Measurements from ENCODE around the gene AK9. TPM values are rescaled to one million over a fixed set of nuclear protein-coding genes. Genes with fewer than 3 reads are reported as not detected.

Gene AK9
- total RNA-seq, 4 donors from 2014 or later: 9.1 to 15.7 (median 13.2) TPM

GRCh38 chr6:109676724-109677123 lies 14.3 kb downstream of the AK9 start:
- H3K4me1 ChIP-seq: no peaks in the 10 kb centered on the region
- H3K4me3 ChIP-seq: no peak overlapping the region
- peaks cover 0 to 3% of the 10 kb centered on the region in 2 donors for H3K36me3 ChIP-seq
- WGBS, 2 donors (ENCODE audit: low coverage in 1 of 2): 100% methylated on average over 1 of the region's 1 CpG; no CpG with 5 or more reads in 1 of the 2 donors
- no peaks in the 10 kb centered on the region for H3K27me3 ChIP-seq
- H3K9me3 ChIP-seq: no peaks in the 10 kb centered on the region
- H3K27ac ChIP-seq: no peak overlapping the region
- no peak for ATAC-seq
- TF ChIP-seq EP300 (IDR thresholded peaks at IDR 0.05): no peak
- TF ChIP-seq POLR2A (IDR thresholded peaks at IDR 0.05): no peak
- TF ChIP-seq, protein P1, sequence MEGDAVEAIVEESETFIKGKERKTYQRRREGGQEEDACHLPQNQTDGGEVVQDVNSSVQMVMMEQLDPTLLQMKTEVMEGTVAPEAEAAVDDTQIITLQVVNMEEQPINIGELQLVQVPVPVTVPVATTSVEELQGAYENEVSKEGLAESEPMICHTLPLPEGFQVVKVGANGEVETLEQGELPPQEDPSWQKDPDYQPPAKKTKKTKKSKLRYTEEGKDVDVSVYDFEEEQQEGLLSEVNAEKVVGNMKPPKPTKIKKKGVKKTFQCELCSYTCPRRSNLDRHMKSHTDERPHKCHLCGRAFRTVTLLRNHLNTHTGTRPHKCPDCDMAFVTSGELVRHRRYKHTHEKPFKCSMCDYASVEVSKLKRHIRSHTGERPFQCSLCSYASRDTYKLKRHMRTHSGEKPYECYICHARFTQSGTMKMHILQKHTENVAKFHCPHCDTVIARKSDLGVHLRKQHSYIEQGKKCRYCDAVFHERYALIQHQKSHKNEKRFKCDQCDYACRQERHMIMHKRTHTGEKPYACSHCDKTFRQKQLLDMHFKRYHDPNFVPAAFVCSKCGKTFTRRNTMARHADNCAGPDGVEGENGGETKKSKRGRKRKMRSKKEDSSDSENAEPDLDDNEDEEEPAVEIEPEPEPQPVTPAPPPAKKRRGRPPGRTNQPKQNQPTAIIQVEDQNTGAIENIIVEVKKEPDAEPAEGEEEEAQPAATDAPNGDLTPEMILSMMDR (IDR thresholded peaks at IDR 0.05): no peak
- TF ChIP-seq POLR2AphosphoS5 (IDR thresholded peaks at IDR 0.05): no peak

- Histone ChIP-seq H3K27me3 (no peaks in the 10 kb centered on the region), H3K4me3 (no peak overlapping the region), H3K27ac (no peak overlapping the region), H3K4me1 (no peaks in the 10 kb centered on the region), H3K36me3 (peaks cover 0 to 19% of the 10 kb centered on the region in 2 donors), H3K9me3 (no peaks in the 10 kb centered on the region)
- no peak for ATAC-seq
- TF ChIP-seq EP300 (IDR thresholded peaks at IDR 0.05) (no peak), POLR2A (IDR thresholded peaks at IDR 0.05) (no peak), POLR2AphosphoS5 (IDR thresholded peaks at IDR 0.05) (no peak)
- TF ChIP-seq, protein P1 (IDR thresholded peaks at IDR 0.05): no peak
Observed at GRCh38 chr6:109672839-109673238, 18.2 kb downstream of the AK9 start.

DNA sequence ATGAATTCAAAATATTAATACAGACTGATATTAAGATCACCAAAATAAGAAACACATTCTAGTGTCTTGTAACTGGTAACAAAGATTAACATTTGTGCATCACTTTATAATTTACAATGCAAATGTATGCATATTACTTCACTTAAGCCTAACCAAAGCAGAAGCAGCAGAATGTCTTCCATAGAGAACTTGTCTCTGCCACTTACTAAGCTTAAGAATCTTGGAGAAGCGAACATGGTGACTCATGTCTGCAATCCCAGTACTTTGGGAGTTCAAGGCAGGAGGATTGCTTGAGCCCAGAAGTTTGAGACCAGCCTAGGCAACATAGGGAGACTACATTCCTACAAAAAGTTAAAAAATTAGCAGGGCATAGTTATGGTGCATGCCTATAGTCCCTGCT lies 18.8 kb downstream of the AK9 start:
- Histone ChIP-seq H3K9me3 (no peaks in the 10 kb centered on the region), H3K27me3 (no peaks in the 10 kb centered on the region), H3K36me3 (peaks cover 0 to 19% of the 10 kb centered on the region in 2 donors), H3K27ac (no peak overlapping the region), H3K4me3 (no peak overlapping the region), H3K4me1 (no peaks in the 10 kb centered on the region)
- 60% methylated on average over 1 of the region's 1 CpG; no CpG with 5 or more reads in 1 of the 2 donors for WGBS, 2 donors (ENCODE audit: low coverage in 1 of 2)
- no peak for ATAC-seq
- TF ChIP-seq POLR2A (IDR thresholded peaks at IDR 0.05) (no peak), POLR2AphosphoS5 (IDR thresholded peaks at IDR 0.05) (no peak), EP300 (IDR thresholded peaks at IDR 0.05) (no peak)
- TF ChIP-seq, protein P1 (IDR thresholded peaks at IDR 0.05): no peak

DNA sequence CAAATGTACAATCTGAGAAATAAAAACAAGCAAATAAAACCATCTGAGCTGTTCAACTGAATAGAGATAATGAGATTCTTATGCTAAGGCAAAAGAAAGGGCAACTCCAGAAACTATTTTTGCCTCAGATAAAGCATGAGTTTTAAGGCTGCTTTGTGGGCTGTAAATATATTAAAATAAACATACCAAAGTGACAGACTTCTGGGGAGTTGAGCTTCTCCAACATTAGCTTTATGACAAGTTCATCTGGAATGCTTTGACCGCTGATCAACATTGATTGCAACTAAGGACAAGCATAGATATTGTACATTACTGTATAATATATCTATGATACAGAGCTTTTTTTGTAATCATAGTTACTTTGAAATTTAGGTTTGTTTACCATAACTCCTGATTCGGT lies 19.3 kb downstream of the AK9 start:
- Histone ChIP-seq H3K27me3 (no peaks in the 10 kb centered on the region), H3K4me1 (no peaks in the 10 kb centered on the region), H3K4me3 (no peak overlapping the region), H3K36me3 (peaks cover 0 to 19% of the 10 kb centered on the region in 2 donors), H3K27ac (no peak overlapping the region), H3K9me3 (no peaks in the 10 kb centered on the region)
- WGBS, 2 donors (ENCODE audit: low coverage in 1 of 2): 78 to 80% methylated on average over 2 of the region's 2 CpGs
- TF ChIP-seq POLR2AphosphoS5 (IDR thresholded peaks at IDR 0.05) (no peak), POLR2A (IDR thresholded peaks at IDR 0.05) (no peak), EP300 (IDR thresholded peaks at IDR 0.05) (no peak)
- TF ChIP-seq, protein P1 (IDR thresholded peaks at IDR 0.05): no peak
- no peak for ATAC-seq

DNA sequence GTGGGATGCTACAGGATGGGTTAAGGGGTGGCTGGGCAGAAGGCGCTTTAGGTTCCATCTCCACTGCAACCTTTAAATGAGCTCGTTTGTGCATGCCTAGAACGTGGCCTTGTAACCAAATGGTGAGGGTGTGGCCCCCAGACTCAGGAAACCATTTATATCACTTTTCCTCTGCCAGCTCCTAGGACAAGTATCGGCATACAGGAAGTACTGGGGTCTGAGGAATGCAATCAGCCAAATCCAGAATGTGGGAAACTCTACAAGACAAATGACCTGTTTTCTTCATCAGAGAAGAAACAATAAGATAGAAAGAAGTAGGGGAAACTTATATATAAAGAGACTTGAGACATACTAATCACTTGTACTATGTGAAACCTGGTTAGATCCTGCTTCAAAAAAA lies 21.2 kb downstream of the AK9 start:
- H3K4me1 ChIP-seq: no peaks in the 10 kb centered on the region
- no peak for ATAC-seq
- no peaks in the 10 kb centered on the region for H3K27me3 ChIP-seq
- TF ChIP-seq EP300 (IDR thresholded peaks at IDR 0.05): no peak
- TF ChIP-seq, protein P1 (IDR thresholded peaks at IDR 0.05): no peak
- no peak for TF ChIP-seq POLR2AphosphoS5 (IDR thresholded peaks at IDR 0.05)
- TF ChIP-seq POLR2A (IDR thresholded peaks at IDR 0.05): no peak
- no peaks in the 10 kb centered on the region for H3K9me3 ChIP-seq
- 80% methylated on average over 1 to 4 of the region's 4 CpGs for WGBS, 2 donors (ENCODE audit: low coverage in 1 of 2)
- H3K27ac ChIP-seq: no peak overlapping the region
- no peak overlapping the region for H3K4me3 ChIP-seq
- H3K36me3 ChIP-seq: peaks cover 0 to 19% of the 10 kb centered on the region in 2 donors
